Neural cell (in vitro differentiated cells): ENCODE measurements around the gene ENAH.

Experiments
- EP300 ChIP-seq: fragments of 450-650 bp; conservative IDR thresholded peaks from 2 replicates; pipeline ENCODE4 v1.6.1; 2014; ENCODE audit warnings: antibody characterized with exemption, mild to moderate bottlenecking, moderate library complexity; ENCODE audit not compliant: poor library complexity, severe bottlenecking
- EZH2 ChIP-seq: fragments of 200-600, 300-800 bp; shearing (Covaris generic), sonication (generic); IDR thresholded peaks from 2 replicates; pipeline ENCODE4 v1.6.1; 2014; ENCODE audit warnings: antibody characterized with exemption, low read length, borderline replicate concordance, mild to moderate bottlenecking; ENCODE audit not compliant: insufficient read depth, poor library complexity, severe bottlenecking
- MXI1 ChIP-seq: fragments of 450-650 bp; conservative IDR thresholded peaks from 2 replicates; pipeline ENCODE4 v1.6.1; 2014; ENCODE audit warnings: antibody characterized with exemption, mild to moderate bottlenecking; ENCODE audit not compliant: poor library complexity, severe bottlenecking
- POLR2AphosphoS5 ChIP-seq: IDR thresholded peaks from 2 replicates; pipeline ENCODE4 v1.6.1; 2012
- RAD21 ChIP-seq: fragments of 450-650 bp; conservative IDR thresholded peaks from 2 replicates; pipeline ENCODE4 v1.6.1; 2014; ENCODE audit warnings: antibody characterized with exemption, mild to moderate bottlenecking, moderate library complexity
- SMC3 ChIP-seq: fragments of 450-650 bp; conservative IDR thresholded peaks from 2 replicates; pipeline ENCODE4 v1.6.1; 2014; ENCODE audit warnings: antibody characterized with exemption, mild to moderate bottlenecking, moderate library complexity; ENCODE audit not compliant: poor library complexity
- TAF1 ChIP-seq: IDR thresholded peaks from 2 replicates; pipeline ENCODE4 v1.6.1; 2012; ENCODE audit warnings: low read depth
- TF ChIP-seq, protein P1 (sequence below): fragments of 450-650 bp; IDR thresholded peaks from 2 replicates; pipeline ENCODE4 v1.5.1; 2014; ENCODE audit warnings: antibody characterized with exemption, mild to moderate bottlenecking, moderate library complexity; ENCODE audit not compliant: poor library complexity, severe bottlenecking
- TF ChIP-seq, protein P2 (sequence below): IDR thresholded peaks from 2 replicates; pipeline ENCODE4 v1.6.1; 2012; ENCODE audit warnings: borderline replicate concordance

GRCh38 chr1:225617956-225618355, 35.0 kb downstream of the ENAH start:
- TF ChIP-seq, protein P1, sequence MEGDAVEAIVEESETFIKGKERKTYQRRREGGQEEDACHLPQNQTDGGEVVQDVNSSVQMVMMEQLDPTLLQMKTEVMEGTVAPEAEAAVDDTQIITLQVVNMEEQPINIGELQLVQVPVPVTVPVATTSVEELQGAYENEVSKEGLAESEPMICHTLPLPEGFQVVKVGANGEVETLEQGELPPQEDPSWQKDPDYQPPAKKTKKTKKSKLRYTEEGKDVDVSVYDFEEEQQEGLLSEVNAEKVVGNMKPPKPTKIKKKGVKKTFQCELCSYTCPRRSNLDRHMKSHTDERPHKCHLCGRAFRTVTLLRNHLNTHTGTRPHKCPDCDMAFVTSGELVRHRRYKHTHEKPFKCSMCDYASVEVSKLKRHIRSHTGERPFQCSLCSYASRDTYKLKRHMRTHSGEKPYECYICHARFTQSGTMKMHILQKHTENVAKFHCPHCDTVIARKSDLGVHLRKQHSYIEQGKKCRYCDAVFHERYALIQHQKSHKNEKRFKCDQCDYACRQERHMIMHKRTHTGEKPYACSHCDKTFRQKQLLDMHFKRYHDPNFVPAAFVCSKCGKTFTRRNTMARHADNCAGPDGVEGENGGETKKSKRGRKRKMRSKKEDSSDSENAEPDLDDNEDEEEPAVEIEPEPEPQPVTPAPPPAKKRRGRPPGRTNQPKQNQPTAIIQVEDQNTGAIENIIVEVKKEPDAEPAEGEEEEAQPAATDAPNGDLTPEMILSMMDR, result no peak
- TF ChIP-seq SMC3 (no peak), POLR2AphosphoS5 (no peak), EP300 (no peak), RAD21 (no peak), EZH2 (no peak), MXI1 (no peak), TAF1 (no peak)
- TF ChIP-seq, protein P2, sequence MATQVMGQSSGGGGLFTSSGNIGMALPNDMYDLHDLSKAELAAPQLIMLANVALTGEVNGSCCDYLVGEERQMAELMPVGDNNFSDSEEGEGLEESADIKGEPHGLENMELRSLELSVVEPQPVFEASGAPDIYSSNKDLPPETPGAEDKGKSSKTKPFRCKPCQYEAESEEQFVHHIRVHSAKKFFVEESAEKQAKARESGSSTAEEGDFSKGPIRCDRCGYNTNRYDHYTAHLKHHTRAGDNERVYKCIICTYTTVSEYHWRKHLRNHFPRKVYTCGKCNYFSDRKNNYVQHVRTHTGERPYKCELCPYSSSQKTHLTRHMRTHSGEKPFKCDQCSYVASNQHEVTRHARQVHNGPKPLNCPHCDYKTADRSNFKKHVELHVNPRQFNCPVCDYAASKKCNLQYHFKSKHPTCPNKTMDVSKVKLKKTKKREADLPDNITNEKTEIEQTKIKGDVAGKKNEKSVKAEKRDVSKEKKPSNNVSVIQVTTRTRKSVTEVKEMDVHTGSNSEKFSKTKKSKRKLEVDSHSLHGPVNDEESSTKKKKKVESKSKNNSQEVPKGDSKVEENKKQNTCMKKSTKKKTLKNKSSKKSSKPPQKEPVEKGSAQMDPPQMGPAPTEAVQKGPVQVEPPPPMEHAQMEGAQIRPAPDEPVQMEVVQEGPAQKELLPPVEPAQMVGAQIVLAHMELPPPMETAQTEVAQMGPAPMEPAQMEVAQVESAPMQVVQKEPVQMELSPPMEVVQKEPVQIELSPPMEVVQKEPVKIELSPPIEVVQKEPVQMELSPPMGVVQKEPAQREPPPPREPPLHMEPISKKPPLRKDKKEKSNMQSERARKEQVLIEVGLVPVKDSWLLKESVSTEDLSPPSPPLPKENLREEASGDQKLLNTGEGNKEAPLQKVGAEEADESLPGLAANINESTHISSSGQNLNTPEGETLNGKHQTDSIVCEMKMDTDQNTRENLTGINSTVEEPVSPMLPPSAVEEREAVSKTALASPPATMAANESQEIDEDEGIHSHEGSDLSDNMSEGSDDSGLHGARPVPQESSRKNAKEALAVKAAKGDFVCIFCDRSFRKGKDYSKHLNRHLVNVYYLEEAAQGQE, result no peak
